PC-3 (cell line): Measurements from ENCODE around the gene TMOD2. TPM values are rescaled to one million over a fixed set of nuclear protein-coding genes. Genes with fewer than 3 reads are reported as not detected.

Source experiments
- ATAC-seq: fragments of 200-7000 bp; cut with Tn5 transposase; 2 replicates; pipeline ENCODE4 v1.9.1; 2020; ENCODE audit warnings: mild to moderate bottlenecking, moderate library complexity
- BruUV-seq: library from RNA; stranded (reverse); fragments of 400-500 nt; replicated peaks from 2 replicates; lab custom pipeline; 2021; lab: Mats Ljungman, UMichigan
- CTCF ChIA-PET: fragments of 300-600 bp; sonication (Branson Sonifier 250); formaldehyde crosslinking; loops from one replicate; lab custom pipeline; 2022; ENCODE audit warnings: antibody characterized with exemption; lab: Charles Lee
- POLR2A ChIA-PET: fragments of 300-600 bp; sonication (Branson Sonifier 250); formaldehyde crosslinking; loops from one replicate; lab custom pipeline; 2022; ENCODE audit warnings: antibody characterized with exemption; ENCODE audit not compliant: unreplicated experiment; lab: Charles Lee
- DNase-seq: peaks from one replicate; pipeline ENCODE4 v3.0.0-alpha.2; 2015
- H2AFZ ChIP-seq: fragments of 300-600 bp; sonication (generic); 2 replicates; pipeline ENCODE4 v1.6.0; 2016; ENCODE audit warnings: antibody characterized with exemption, low read length
- H3F3A ChIP-seq: fragments of 300-600 bp; sonication (generic); one replicate; pipeline ENCODE4 v1.6.0; 2017; ENCODE audit warnings: antibody characterized with exemption, low read length, control low read depth, mild to moderate bottlenecking; ENCODE audit not compliant: unreplicated experiment
- H3K27ac ChIP-seq: fragments of 300-600 bp; sonication (generic); 2 replicates; pipeline ENCODE4 v1.5.1; 2016; ENCODE audit warnings: mild to moderate bottlenecking, low read length
- H3K27me3 ChIP-seq: fragments of 300-600 bp; sonication (generic); 2 replicates; pipeline ENCODE4 v1.6.1; 2016; ENCODE audit warnings: low read length, mixed read lengths
- H3K36me3 ChIP-seq: fragments of 300-600 bp; sonication (generic); 2 replicates; pipeline ENCODE4 v1.6.1; 2016; ENCODE audit warnings: low read depth, mixed run types, low read length, mixed read lengths
- H3K4me1 ChIP-seq: fragments of 300-600 bp; sonication (generic); 2 replicates; pipeline ENCODE4 v1.5.1; 2016; ENCODE audit warnings: low read length; ENCODE audit not compliant: insufficient read depth
- H3K4me2 ChIP-seq: fragments of 300-600 bp; sonication (generic); 2 replicates; pipeline ENCODE4 v1.6.0; 2016; ENCODE audit warnings: low read length
- H3K4me3 ChIP-seq: fragments of 300-600 bp; sonication (generic); 2 replicates; pipeline ENCODE4 v1.5.1; 2016; ENCODE audit warnings: mild to moderate bottlenecking, low read length, mixed read lengths
- H3K79me2 ChIP-seq: fragments of 300-600 bp; sonication (generic); 2 replicates; pipeline ENCODE4 v1.6.1; 2017; ENCODE audit warnings: low read length, mixed read lengths
- H3K9ac ChIP-seq: fragments of 300-600 bp; sonication (generic); 2 replicates; pipeline ENCODE4 v1.6.0; 2016; ENCODE audit warnings: mild to moderate bottlenecking, low read length
- H3K9me2 ChIP-seq: fragments of 300-600 bp; sonication (generic); replicated peaks from 2 replicates; pipeline ENCODE4 v1.6.1; 2016; ENCODE audit warnings: mixed run types, low read length, mixed read lengths
- H3K9me3 ChIP-seq: fragments of 300-600 bp; sonication (generic); 2 replicates; pipeline ENCODE4 v1.6.1; 2016; ENCODE audit warnings: low read length, mixed read lengths
- H4K20me1 ChIP-seq: fragments of 300-600 bp; sonication (generic); 2 replicates; pipeline ENCODE4 v1.6.1; 2016; ENCODE audit warnings: low read length, mixed read lengths
- CTCF ChIP-seq: fragments of 300-600 bp; sonication (generic); conservative IDR thresholded peaks from 2 replicates; pipeline ENCODE4 v1.5.1; 2017; ENCODE audit warnings: antibody characterized with exemption, low read depth, mild to moderate bottlenecking, low read length
- EZH2 ChIP-seq: fragments of 300-600 bp; sonication (generic); IDR thresholded peaks from one replicate; pipeline ENCODE4 v1.6.1; 2017; ENCODE audit warnings: antibody characterized with exemption, mild to moderate bottlenecking, low read length; ENCODE audit not compliant: unreplicated experiment
- EZH2phosphoT487 ChIP-seq: fragments of 300-600 bp; sonication (generic); IDR thresholded peaks from 2 replicates; pipeline ENCODE4 v1.6.1; 2018; ENCODE audit warnings: mild to moderate bottlenecking, antibody characterized with exemption, low read length, borderline replicate concordance
- intact Hi-C: fragments of 100-400 bp; cut with micrococcal nuclease; formaldehyde crosslinking; loops from 2 replicates; pipeline ENCODE4 v1.9.0; 2023
- total RNA-seq: library from RNA; depleted of rRNA; stranded (reverse); fragments of >200 nt; gene quantifications from 2 replicates; pipeline ENCODE4 v1.2.3, GENCODE V29; 2014

TMOD2 gene
- total RNA-seq, 1 experiment from 2014 or later, result 0.95 TPM

GRCh38 chr15:51861557-51862359 is 110.4 kb downstream of the TMOD2 start:
- Histone ChIP-seq H3K9ac (no peak overlapping the region), H3K9me3 (no peaks in the 10 kb centered on the region), H2AFZ (no peak overlapping the region), H3F3A (no peaks in the 10 kb centered on the region), H3K79me2 (peaks cover 83% of the 10 kb centered on the region), H3K4me1 (no peaks in the 10 kb centered on the region), H4K20me1 (0 out of 2 replicates have a peak, but pooled peaks cover 5% of the 10 kb centered on the region), H3K27me3 (no peaks in the 10 kb centered on the region), H3K4me3 (no peak overlapping the region), H3K9me2 (no peaks in the 10 kb centered on the region), H3K27ac (no peak overlapping the region), H3K36me3 (peaks cover 16% of the 10 kb centered on the region), H3K4me2 (no peak overlapping the region)
- POLR2A ChIA-PET, result no interaction called here
- ATAC-seq (no peak), DNase-seq (peak; percentile 20)
- no TSS peak for BruUV-seq
- CTCF ChIA-PET, result no interaction called here
- no peak for TF ChIP-seq EZH2phosphoT487
- TF ChIP-seq CTCF, result no peak
- TF ChIP-seq EZH2, result no peak
- intact Hi-C loops, result no loop called here

- Histone ChIP-seq H3K27me3 (no peaks in the 10 kb centered on the region), H4K20me1 (0 out of 2 replicates have a peak, but pooled peaks cover 5% of the 10 kb centered on the region), H3K4me3 (no peak overlapping the region), H3K9ac (no peak overlapping the region), H3K9me2 (no peaks in the 10 kb centered on the region), H3K4me1 (peaks cover 7% of the 10 kb centered on the region), H3K9me3 (no peaks in the 10 kb centered on the region), H2AFZ (no peak overlapping the region), H3K4me2 (no peak overlapping the region), H3K79me2 (peaks cover 80% of the 10 kb centered on the region), H3K36me3 (peaks cover 21% of the 10 kb centered on the region), H3F3A (no peaks in the 10 kb centered on the region), H3K27ac (no peak overlapping the region)
- intact Hi-C loops, result no loop called here
- CTCF ChIA-PET, result no interaction called here
- POLR2A ChIA-PET, result no interaction called here
- no TSS peak for BruUV-seq
- no peak for TF ChIP-seq EZH2
- TF ChIP-seq EZH2phosphoT487, result no peak
- TF ChIP-seq CTCF, result no peak
- ATAC-seq (no peak), DNase-seq (no peak)
Observed at GRCh38 chr15:51863131-51863530, 111.7 kb downstream of the TMOD2 start.
